DMS 273 (cell line): ENCODE measurements around the gene TTC28.
"Not testable (repeated sequence)": the region's sequence is repeated elsewhere in the genome, so short reads cannot be mapped to it uniquely, and the experiment has no call there.

Source experiments
- DNase-seq: peaks from one replicate; lab custom pipeline; 2025; ENCODE audit not compliant: unreplicated experiment; lab: John Stamatoyannopoulos, UW

Gene TTC28

DNA sequence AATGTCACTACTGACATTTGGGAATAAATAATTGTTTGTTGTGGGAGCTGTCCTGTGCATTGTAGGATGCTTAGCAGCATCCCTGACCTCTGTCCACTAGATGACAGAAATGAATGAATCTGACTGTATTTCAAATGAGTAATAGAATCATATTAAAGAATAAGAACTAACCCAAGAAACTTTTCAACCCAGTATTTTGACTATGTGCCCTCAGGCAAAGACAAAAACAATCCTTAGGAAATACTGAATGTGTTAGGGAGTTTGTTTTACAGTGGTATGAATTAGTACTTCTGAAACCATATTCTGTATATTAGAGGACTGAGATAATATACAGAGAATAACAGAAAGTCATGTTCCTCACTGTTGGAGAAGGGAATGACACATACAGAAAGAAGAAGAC is 439.7 kb downstream of the TTC28 start:
- no peak for DNase-seq

DNA sequence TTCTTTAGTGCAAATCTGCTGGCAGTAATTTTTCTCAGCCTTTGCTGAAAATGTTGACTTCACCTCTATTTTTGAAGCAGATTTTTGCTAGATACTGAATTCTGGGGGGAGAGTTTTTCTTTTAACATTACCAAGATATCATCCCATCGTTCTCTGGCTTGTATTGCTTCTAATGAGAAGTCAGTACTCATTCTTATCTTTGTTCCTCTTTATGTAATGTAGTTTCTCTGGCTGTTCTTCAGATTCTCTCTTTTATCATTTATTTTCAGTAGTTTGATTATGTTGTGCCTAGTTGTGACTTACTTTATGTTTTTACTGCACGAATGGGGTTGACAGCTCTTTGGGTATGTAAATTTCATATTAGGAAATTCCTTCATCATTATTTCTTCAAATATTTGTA is 441.9 kb downstream of the TTC28 start:
- DNase-seq = no peak

DNA sequence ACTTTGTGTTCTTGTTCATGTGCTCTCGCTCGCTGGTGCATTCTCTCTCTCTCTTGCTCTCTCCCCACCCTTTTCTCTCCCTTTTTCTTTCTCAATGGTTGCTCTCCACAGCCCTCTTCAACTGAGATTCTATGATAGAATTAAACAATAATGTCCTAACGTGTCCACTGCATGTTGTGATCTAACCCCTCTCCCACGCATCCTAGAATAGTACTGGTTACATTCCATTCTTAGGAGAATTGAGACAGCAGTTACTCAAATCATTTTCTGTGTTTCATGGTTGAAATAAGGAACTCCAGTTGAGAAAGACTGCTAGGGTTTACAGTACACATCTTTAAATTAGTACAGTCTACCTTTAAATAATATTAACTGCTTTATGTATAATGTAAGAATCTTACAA is 442.5 kb downstream of the TTC28 start:
- DNase-seq = no peak

DNA sequence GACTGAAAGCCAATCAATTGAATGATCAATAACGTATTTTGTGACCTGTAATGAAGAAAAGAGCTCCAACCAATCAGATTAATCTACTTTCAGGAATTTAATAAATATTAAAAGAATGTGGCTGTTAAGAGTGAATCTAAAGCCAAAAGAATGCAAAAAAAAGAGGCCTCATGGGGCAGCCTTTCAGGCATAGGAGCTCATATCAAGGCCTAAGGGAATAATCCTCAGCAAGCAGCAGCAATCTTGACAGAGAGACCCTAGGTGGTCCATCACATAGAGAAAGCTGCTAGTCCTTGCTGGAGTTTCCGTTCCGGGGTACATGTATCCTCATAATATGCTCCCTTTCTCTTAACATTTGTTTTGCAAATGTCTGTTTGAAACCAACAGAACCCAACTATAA is 447.4 kb downstream of the TTC28 start:
- no peak for DNase-seq

DNA sequence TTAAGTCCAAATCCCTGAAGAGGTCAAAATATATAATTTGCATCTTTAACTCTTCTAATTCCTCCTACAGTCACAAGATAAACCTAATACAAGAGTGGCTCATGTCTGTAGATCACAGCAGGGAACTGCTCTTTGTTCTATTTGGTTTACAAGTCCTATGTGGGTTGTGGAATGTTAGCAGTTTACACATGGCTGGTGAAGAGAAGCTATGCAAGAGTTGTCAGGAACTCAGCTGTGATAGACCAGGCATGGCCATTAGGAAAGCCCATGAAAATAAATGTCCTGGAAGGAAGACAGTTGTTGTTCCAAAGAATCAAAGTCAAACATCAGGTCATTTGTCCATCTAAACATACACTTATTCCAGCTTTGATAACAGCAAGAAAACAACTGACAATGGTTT is 448.2 kb downstream of the TTC28 start:
- no peak for DNase-seq

DNA sequence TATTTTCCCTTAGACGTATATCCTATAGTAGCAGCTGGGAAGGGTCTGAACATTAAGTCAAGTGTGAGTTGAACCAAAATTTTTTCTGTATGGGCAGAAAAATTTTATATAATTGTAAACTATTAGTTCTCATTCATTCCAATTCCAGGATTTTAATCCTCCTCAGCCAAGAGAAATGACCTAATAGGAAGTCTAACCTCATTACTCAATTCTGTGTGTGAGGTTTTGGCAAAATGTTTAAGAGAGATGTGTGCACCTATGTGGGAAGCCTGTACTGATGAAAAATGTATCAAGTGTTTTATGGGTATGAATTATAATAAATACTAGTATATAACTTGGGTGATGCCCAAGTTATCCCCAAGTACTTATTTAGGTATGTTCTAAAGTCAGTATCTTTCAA is 449.0 kb downstream of the TTC28 start:
- no peak for DNase-seq

DNA sequence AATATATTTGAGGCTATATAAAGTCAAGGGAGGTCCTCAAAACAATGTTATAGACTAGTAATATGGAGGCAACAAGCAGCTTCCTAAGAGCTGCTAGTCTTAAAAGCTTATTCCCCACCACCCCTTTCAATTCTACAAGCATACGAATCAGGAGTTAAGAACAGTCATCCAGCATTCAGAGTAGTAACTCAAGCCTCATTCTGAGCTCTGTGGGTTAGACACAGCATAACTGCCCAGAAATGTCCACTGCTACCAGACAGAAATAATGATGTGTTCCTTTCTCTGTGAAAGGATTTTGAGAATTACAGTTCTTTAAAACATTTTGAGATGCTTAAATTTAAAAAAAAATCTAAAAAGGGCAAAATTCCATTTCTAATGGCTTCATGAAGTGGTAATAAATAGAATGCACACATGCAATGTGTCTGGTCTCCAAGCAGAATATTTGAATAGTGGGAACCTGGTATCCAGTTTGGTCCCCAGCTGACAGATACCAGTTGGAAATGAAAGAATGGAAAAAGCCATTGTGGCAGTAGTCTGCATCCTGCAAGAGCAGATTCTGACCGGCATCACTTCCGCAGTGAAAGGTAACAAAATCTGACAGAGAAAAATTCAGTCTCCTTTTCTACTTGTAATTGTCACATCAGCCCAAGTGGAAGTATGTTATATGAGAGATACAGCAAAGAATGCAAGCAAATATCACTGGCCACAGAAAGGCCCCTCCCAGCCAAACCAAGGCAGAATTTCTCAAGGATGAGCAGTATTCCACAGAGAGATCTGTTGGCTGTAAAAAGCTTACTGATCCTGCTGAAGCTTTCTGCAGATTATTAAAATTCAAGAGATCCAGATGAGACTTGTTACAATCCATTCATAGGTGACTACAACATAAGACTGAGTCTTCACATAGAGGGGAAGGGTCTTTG is 449.8 kb downstream of the TTC28 start:
- DNase-seq = no peak

DNA sequence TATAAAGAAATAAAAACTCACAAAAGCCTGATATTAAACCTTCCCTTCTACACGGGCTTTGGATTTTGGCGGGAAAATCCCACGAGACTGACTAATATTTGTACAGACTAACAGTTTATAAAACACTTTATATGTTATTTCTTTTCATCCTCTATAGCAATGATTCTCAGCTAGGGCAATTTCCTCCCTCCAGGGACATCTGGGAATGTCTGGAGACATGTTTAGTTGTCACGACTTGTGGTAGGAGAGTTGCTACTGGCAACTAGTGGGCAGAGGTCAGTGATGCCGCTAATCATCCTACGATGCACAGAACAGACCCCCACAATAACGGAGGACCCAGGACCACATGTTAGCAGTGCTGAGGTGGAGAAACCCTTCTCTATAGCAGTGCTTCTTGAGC is 455.8 kb downstream of the TTC28 start:
- DNase-seq = no peak

DNA sequence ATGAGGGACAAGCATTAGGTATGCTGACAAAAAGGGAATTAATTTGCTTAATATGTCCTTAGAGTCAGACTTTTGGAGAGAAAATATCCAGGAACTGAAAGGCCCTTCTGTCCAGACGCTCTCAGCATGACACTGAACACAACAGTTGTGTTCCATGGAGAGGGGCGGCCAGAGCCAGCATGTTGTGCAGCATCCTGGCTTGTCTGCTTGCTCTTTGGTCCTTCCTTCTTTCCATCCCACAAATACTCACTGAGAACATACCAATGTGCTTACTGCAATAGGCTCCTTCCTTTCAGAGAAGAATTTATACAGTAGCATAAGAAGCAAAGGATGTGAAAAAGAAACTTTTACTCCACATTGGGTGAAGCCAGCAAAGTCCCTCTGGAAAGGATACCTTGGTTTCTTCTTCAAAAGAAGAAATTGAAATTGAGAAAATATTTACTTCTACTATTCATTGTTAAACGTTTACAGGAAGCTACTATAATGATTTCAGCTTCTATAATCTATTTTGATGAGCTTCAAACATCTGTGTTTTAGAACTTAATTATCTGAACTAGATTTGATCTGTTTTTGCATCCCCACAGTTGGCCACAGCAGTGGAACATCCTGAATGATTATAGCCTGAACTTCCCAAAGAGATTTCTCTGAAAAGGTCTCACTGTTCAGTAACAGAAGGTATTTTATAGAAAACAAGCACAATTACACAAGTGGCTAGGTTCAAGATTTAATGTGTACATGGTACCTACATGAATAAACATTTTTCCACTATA is 456.5 kb downstream of the TTC28 start:
- DNase-seq = no peak

DNA sequence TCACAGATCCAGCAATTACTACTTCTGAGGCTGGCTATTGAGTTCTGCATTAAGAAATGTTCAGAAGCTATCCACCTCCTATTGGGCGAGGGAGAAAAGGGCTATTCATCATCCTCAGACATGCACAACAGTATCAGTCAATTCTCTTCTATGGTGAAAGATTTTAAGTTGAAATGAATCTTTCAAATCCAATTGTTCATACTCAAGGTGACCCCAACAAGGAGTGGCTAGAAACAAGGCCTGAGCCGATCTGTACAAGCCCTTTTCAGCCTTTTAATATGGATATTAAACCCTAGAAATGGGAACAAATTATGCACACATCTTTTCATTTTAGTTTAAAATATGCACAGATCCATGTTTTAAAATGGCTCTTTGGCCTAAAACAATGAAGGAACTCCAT is 457.1 kb downstream of the TTC28 start:
- DNase-seq = no peak

DNA sequence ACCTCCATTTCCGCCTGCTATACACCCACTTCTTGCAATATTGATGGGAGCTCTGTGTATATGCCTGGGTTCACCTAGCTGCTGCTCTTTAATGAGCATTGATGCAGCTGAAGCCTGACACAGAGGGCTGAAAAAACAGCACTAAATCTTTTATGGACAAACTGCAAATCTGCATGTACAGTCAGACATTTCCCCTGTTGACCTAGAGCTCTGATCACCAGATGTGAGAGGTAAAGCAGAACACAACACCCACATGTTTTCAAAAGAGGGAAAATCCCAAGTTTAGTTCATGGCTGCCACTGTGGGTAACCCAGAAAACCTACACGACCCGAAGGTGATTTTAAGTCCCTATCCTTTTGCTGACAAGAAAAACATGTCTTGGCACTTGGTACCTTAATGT is 457.6 kb downstream of the TTC28 start:
- DNase-seq = no peak

DNA sequence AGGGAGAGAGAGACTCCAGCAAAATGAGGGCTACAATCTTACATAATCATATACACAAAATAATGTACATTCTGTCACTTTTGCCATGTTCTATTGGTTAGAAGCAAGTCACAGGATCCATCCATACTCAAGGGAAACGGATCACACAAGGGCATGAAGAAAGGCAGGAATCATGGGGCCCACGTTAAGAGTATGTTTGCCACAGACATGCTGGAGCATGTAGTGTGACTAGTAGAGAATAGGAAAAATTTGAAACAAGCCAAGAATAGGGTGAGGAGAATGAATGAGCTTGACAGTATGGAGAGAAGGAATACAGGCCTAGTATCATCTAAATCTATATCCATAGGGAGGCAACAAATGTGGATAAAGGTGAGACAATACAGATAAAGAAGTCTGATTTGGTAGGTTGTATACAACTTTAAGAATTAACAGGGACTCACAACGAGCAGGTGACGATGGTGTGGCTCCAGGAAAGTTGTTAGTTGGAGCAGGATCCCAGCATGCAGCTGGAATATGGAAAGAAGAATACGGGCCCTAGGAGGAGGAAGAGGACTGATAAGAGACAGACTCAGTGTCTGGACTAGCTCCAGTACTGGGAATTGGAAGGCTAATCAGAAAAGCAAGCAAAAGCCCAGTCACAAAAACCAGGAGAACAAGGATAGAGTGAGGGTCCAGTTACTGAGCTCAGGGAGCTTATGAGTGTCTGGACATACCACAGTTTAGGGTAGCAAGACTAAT is 458.8 kb downstream of the TTC28 start:
- DNase-seq = no peak

DNA sequence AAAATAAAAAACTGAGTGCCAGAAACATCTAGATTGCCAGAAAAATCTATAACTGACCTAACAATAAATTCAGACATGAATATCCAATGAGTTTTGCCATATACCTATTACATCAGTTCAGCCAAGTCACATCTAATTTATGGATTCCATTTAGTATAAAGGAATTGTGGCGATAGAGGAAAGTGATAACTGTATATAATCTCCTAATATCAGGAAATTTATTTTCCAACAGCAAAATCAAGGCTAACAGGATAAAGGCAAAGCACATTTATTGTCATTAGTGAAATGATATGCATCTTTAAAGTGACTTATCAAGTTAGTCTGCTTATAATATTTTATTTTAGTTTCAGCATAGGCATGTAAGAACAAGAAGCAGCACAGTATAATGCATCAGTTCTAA is 462.4 kb downstream of the TTC28 start:
- DNase-seq = no peak

DNA sequence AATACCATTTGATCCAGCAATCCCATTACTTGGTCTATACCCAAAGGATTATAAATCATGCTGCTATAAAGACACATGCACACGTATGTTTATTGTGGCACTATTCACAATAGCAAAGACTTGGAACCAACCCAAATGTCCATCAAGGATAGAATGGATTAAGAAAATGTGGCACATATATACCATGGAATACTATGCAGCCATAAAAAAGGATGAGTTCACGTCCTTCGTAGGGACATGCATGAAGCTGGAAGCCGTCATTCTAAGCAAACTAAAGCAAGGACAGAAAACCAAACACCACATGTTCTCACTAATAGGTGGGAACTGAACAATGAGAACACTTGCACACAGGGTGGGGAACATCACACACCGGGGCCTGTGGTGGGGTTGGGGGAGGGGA is 464.9 kb downstream of the TTC28 start:
- DNase-seq = not testable (repeated sequence)

DNA sequence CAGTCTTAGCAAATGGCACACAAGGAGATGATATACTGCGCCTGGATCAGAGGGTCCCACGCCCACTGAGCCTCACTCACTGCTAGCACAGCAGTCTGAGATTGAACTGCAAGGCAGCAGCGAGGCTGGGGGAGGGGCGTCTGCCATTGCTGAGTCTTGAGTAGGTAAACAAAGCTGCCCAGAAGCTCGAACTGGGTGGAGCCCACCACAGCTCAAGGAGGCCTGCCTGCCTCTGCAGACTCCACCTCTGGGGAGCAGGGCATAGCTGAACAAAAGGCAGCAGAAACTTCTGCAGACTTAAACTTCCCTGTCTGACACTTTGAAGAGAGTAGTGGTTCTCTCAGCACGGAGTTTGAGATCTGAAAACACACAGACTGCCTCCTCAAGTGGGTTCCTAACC is 470.2 kb downstream of the TTC28 start:
- not testable (repeated sequence) for DNase-seq

DNA sequence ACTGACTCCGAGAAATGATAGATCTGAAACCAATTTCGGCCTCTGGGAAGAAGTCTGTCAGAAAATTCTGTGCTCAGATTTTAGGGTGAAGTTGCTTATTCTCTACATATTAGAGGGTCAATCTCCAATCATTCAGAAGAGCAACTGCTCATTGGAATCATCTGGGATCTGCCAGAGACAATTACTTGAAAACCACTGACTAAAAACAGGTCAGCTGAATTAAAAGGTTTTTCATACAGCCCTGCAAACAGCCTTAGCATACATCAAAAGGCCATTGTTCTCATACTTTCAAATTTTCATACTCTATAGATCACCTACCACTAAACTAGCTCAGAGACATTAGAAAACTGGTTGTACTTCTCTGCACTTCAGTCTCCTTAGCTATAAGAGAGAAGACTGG is 470.9 kb downstream of the TTC28 start:
- no peak for DNase-seq

DNA sequence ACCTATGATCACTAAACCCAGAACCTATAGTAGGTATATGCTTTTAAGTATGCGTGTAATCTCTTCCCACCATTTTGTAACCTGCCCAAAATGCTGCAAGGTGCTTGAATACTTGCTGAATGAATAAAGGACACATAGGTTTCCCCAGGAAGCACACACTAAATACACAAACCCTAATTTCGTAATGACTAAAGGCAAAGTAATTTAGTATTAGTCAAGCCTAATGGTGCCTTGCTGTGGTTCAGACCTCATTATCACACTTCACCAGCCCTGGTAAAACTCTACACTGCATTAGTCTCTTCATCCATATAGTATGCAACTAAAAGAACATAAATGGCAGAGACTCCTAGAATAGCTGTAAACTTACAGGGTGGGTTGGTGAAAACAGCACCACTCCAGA is 471.6 kb downstream of the TTC28 start:
- DNase-seq = no peak

DNA sequence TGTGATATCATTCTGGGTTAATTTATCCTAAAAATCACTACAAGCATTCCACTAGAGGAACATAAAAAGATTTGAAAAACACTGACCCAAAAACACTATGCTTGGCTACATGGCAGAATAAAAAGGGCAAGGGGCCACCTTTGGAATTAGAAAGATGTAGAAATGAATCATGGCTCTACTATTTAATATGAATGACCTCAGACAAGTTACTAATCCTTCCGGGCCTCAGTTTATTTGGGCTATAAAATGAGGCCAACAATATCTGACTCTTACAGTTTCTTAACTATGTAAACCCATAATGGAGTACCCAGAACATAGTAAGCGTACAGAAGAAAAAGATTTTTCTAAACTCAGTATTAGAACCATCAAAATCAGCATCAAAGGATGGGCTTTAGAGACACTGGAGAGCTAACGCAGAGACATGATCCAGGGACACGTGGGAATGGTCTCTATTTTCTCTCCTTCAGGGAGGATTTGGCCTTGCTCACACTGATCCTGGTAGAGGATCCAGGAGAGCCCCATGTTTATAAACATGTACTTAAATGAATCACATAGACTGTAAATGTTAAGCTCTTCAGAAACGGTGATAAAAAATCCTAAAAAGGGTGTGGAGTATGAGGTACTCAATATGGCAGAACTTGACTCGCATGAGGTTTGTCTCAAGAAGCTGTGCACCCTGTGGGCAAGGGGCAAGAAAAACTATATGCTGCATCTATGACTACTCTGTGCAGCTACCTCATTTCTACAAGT is 472.2 kb downstream of the TTC28 start:
- DNase-seq = no peak

DNA sequence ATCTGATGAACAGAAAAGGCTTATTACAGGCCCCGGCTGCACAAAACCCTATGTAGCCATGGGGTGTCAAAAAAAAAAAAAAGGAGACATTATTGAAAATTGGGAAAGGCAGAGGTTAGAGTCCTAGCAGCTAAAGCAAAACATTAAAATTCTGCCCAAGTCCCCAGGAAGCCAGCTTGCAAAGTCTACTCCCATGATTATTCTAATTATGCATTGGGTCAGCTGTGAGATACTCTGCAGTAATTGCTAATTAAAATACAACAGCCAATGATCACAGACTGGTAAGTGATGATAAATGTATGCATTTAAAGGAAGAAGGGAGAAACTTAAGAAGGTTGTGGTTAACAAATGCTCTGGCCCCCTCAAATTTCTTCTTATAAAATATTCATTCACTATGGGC is 473.7 kb downstream of the TTC28 start:
- no peak for DNase-seq

DNA sequence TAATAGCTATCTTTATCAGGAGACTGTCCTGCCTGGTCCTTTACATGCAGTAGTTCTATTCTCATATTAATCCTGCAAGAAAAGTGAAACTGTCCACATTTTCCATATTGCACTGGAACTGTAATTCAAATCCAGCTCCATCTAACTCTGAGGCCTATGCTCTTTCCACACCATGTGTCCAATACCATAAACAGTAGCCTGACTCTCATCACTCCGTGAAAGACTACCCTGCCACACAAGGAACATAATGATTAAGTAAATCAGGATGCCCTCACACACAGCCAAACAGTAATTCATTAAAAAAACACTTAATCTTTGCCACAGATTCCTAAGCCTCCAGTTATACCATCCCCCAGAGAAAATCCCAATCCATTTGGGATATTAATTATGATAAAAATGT is 475.3 kb downstream of the TTC28 start:
- no peak for DNase-seq

DNA sequence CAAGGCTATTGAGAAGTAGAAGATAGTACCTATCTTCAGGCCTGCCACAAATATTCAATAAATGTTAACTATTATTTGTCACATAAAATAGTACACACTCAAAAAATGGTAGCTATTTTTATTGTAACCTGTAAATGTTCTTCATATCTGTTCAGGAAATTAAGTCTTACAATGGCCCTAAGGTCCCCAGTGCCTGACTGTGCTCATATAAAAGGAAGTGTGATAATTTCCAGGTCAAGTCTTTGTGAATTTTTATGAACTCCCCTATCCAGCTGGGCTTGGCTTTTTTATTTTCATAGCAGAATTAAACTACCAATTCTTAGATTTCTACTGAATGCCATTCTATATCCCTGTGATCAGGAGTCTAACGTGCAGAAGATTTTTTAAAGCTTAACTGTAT is 476.4 kb downstream of the TTC28 start:
- no peak for DNase-seq
